Stomach (tissue), 4 donors: ENCODE data around the gene SPATA20.

Experiments used
- CTCF ChIP-seq, 7 experiments: fragments of 450-650 bp in 4 of 7; fragments of 200-600 bp in 3 of 7; sonication (generic) in 3 of 7; IDR thresholded peaks; one replicate each; pipeline ENCODE4 v1.5.1; 2016 to 2019; ENCODE audit warnings: antibody characterized with exemption in 7 of 7, control low read depth in 2 of 7, mild to moderate bottlenecking in 1 of 7
- EP300 ChIP-seq: sonication (generic); formaldehyde crosslinking; IDR thresholded peaks from one replicate; pipeline ENCODE4 v1.6.1; 2017; ENCODE audit warnings: antibody characterized with exemption
- POLR2AphosphoS5 ChIP-seq, 3 donors: sonication (generic); formaldehyde crosslinking; IDR thresholded peaks; one replicate each; pipeline ENCODE4 v1.6.1; 2016; ENCODE audit warnings: antibody characterized with exemption in 3 of 3

GRCh38 chr17:50517011-50517410 is 30.0 kb upstream of the SPATA20 start:
- TF ChIP-seq EP300 (no peak), CTCF (IDR thresholded peaks at IDR 0.05) (no peak), POLR2AphosphoS5 (IDR thresholded peaks at IDR 0.05) (no peak)
